ENCODE data around the gene ARHGEF37.
"Not testable (repeated sequence)": the region's sequence is repeated elsewhere in the genome, so short reads cannot be mapped to it uniquely, and the experiment has no call there.

ARHGEF37 gene

DNA sequence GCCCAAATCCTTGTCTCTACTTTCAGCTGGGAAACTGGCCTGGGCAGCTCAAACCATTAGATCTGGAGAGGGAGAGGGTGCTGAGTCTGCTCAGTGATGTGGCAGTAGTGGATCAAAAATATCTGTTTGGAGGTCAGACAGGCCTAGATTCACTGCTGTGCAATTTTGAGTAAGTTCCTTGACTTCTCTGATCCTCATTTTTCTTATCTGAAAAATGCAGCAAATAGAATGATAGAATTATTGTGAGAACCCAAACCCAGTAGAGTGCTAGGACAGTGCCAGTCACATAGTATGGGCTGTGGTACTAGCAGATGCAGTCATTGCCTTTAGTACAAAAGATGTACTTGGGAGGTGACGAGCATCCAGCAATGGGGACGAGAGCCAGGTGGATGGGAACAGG lies 50.2 kb downstream of the ARHGEF37 start:
- no peak for DNase-seq

DNA sequence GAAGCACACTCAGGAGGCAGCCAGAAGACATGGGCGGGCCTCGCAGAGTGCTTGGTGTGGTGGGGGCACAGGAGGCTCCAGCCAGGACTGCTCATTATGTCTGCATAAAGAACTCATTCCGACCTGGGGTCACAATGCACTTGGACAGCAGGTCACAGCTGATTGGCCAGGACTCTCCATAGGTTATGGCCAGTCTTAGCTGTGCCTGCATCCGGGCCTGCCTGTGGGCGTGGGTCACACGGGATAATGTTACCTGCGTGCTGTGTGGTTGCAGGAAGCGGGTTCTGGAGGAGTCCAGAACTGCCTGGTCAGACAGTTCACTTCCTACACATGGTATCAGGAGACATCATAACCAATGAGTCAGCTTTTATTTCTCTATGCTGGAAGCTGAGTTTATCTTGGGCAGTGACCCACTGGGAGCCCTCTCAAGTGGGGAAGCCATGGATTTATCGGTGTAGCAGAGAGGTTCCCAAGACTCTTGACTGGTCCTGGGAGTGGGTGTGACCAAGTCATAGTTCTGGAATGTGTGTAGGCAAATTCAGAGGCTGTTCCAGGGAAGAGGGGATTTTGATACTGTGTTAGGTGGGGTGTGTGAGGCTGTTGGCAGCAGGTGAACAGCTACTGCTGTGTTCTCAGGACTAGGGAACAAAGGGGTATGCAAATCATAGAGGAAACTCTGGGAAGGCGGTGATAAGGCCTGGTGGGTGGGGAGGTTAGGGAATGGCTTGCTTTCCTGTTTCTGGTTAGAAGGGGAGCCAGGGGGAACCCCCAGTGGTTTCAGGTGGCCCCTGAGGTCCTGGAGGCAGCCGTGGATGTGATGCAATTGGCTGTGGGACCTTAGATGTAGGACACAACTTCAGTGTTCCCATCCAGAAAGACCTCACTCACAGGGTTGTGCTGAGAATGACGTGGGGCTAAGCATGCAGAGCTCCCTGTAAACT lies 51.3 kb downstream of the ARHGEF37 start:
- DNase-seq: no peak

DNA sequence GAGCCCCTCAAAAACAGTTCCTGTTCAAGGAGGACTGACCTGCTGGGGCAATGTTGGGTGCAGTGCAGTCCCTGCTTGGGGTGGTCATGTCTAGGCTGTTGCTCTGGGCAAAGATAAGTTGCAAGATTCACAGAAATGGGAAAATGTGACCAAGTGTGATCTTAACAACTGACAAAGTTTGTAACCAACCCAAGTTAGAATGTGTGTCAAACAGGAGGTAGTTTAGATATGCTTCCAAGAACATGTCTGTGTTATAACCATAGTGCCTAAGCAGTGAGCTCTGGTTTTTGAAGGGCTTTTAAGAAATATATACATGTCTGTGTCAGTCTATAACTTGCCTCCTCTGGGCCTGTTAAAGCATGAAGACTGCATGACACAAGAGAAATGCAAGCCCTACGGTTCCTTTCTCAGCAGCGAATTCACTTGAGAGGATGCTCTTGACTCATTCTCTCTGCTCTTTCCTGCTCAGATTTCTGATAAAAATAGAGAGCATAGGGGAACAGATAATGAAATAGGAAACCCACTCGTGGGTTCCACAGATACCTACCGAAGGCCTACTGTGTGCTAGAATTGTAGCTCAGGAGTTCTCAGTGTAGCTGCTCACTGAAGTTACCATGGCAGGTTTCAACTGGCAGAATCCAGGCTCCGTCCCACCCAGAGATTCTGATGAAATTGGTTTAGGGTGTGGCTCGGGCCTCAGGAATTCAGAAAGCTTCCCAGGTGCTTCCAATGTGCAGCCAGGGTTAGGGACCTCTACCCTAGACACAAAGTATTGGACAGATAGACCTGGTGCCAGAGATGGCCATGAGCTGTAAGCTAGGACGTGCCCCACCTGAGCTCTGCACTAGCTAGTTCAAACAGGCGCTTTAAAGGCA lies 52.4 kb downstream of the ARHGEF37 start:
- no peak for DNase-seq

DNA sequence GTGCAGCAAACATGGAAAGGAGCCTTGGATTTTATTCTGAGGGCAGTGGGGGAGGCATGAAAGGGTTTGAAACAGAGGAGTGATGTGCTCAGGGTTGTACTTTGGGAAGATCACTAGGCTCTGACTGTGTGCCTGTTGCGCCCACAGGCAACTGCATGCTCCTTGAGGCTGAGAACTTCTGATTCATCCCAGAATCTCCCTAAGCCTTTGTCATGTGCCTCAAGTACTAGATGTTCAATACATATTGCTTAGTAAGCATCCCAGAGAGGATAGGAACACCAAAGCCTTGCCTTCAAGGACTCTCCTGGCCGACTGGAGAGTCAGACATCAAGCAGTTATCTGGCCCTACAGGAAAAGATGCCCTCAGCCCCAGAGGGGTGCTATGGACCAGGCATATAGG lies 54.1 kb downstream of the ARHGEF37 start:
- DNase-seq: no peak

DNA sequence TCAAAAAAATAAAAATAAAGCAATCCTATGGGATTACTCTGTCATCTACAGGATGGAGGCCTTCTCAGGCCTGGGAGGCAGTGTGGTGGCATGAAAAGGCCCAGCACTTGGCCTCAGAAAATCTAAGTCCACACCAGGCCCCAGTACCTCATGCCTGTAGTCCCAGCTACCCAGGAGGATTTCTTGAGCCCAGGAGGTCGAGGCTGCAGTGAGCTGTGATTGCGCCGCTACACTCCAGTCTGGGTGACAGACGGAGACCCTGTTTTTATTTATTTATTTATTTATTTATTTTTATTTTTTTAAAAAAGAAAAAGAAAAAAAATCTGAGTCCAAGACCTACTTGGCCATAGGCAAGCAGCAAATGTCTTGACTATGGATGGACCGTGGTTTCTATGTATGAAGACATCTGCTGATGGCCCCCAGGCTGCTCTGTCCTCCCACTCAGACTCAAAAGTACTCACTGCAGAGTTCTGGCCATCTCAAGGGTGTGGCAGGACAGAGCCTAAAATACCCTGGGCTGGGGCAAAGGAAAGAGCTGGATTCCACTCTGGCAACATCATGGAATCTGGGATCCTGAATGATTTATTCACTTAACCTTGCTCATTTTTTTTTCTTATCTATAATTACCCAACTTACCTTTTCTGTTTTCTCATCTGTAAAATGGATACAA lies 55.0 kb downstream of the ARHGEF37 start:
- DNase-seq: no peak

DNA sequence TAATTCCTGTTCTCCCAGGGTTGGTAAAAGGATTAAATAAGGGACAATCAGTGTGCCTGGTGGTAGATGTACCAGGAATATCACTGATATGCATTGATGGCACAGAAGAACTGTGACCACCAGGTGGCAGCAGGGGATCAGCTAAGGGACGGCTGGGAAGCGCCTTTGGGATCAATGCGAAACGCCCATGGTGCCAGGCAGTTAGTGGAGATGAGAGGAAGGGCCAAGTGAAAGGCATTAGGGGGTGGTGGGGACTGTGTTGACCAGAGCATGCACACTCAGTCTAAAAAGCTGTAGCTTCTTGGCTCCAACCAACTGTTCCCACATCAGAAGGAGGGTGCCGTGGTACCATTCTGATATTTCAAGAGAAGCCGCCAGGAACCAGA lies 55.6 kb downstream of the ARHGEF37 start:
- no peak for DNase-seq

DNA sequence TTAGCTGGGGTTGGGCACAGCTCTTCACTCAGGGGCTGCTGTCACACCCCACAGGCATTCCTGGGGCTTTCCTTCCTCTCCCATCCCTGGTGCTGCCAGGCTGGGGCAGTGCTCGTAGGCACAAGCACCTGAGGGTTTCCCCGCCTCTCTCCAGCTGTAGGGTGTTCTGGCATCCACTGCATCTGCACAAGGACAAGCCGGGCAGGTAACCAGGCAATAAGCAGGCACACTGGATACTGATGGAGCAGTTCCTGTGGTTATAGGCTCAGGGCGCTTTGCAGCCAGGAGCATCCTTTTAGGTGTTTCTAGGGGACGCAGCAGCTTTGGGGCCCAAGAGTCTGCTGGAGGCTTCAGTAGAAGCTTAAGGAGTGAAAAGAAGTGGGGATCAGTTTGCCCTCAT lies 56.8 kb downstream of the ARHGEF37 start:
- no peak for DNase-seq

DNA sequence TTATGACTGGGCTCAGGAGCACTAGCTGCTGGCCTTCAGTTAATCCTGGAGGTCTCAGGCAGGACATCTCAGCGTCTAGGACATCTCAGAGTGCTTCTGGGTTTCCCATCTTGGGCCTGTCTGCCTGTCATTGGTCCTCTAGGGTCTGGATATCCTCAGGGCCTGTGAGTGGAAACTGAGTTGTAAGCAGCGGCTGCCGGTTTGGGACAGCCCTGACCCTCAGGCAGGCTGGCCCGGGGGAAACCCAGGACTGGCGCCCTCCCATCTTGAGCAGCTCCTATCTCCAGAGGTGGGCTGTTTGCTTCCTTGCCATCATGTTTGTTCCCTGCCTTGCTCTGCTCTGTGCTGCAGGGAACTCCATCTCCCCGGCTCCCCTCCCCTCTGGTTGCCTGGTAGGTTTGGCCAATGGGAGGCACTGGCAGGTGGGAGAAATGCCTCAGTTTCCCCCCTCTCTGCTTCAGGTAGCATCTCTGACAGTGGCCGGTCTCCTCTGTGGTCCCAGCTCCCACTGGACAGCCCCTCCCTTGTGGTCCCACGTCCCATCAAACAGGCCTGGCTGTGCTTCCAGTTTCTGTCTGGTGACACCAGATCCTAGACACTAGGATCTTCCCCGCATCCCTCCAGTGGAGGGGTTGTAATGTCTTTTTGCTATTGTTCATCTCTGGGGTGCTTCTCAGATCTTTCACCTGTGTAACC lies 57.4 kb downstream of the ARHGEF37 start:
- no peak for DNase-seq

DNA sequence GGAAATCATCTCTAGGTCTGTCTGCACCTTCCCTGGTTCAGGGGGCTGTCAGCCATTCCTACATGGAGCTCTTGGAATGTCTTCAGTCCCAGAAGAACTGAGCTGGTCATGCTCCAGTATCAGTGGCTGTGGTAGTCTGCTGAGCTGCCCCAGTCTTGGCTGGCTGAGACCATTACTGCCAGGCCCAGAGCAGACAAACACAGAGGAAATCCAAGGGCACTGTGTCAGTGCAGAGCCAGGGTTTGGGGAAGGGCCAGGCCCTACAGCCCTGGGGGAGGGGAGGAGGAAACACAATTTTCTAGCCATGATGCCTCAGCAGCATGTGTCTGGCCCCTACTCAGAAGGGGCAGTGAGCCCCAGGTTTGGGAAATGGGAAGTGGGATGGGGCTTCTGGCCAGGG lies 58.4 kb downstream of the ARHGEF37 start:
- no peak for DNase-seq

DNA sequence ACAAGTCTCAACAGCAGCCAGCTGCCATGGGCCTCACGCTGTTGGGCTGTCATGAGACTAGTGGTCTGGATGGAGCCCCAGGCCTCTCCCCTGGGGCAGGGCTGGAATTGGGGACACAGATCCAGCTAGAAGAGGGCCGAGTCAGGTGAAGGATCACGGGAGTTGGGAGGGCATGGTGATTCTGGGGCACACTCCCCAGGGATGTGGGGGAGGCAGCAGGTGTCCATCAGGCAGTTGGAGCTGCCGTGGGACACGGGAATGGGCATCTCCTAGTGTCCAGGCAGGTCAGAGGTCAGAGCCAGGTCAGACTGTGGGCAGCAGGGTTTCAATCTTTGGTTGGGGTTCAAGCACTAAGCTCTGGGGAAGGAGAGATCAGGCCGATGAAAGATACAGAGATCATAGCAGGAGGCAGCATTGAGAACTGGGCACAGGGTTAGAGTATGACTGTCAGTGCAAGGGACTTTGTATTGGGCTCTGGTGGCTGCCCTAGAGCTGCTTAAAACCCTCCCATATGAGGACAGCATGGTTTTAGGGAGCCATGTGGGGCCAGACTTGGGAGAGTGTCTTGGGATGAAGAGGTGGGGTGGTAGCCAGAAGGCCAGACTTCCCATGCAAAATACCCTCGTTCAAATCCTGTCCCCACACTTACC lies 59.2 kb downstream of the ARHGEF37 start:
- DNase-seq: no peak

DNA sequence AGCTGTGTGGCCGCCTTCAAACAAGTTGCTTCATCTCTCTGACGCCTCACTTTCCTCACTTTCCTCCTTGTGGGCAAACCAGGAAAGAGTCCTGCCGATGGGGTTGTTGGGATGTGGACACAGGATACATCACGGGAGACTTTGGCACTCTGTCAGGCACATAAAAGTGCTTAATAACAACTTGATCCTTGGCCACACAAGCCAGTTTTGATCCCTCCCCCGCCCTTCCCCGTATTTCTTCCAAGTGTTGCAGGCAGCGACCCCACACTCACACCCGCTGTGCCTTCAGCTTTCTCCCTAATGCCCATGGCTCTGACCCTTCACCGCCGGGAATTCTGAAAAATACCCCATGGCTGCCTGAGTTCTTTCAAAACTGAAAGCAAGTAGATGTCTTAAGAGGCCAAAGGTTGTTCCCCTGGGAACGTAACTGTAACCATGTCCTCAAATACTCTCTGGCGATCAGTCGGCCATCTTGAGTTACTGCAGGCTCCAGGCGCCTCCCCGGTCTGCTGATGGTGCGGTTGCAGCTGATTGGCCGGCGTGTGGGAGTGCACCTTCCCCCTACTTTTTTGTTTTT lies 59.8 kb downstream of the ARHGEF37 start:
- DNase-seq: no peak

DNA sequence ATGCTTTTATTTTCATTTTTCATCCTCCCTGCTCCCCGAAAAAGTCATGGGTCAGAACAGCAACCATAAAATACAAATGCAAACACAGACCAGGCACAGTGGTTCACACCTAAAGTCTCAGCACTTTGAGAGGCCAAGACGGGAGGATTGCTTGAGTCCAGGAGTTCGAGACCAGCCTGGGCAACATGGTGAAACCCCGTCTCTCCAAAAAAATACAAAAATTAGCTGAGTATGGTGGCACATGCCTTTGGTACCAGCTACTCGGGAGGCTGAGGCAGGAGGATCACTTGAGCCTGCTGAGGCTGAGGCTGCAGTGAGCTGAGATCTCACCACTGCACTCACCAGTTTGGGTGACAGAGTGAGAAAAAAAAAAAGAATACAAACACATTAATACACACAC lies 60.3 kb downstream of the ARHGEF37 start:
- DNase-seq: no peak

DNA sequence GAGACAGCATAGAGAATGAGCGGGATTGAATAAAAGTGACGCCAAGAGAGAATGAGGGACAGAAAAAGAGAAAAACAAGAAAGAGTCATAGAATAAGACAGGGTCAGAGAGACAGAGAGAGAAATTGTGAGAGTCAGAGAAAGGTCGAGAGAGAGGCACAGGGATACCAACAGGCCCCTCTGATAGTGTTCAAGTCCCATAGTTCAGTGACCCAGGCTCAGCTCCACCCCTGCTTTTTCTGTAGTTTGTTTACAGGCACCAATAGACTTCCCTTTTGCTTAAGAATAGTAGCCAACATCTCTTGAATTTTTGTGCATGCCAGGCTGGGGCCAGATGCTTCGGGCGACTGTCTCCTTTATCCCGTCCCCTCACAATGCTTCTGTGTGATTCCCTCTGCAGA lies 62.5 kb downstream of the ARHGEF37 start:
- no peak for DNase-seq

DNA sequence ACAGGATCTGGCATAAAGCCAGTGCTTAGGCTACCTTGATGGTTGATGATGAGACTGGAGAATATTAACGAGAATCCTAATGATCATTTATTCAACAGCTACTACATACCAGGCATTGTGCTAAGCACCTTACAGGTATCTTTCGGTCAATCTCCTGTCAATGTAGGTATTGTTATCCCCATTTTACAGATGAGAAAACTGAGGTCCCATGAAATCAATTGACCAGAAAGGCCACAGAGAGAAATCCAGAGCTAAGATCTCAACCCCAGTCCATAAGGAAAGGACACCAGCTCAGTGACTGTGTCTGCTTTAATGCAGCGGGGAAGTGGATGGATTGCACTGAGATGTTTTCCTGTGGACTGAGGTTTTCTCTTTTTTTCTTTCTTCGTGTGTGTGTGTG lies 63.3 kb downstream of the ARHGEF37 start:
- DNase-seq: no peak

DNA sequence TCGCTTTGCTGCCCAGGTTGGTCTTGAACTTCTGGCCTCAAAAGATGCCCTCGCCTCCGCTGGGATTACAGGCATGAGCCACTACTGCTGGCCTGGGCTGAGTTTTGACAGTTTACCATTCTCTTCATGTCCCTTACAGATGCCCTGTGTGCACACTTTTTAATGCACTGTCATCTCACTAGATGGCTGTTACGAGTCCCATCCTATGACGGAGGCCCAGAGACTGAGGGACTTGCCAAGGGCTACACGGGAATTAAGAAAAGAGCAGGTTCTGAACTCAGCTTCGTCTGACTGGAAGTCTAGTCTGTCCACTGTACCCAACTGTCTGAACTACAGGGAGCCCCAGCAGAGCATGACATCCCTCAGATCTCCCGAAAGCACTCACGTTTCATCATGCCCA lies 63.9 kb downstream of the ARHGEF37 start:
- DNase-seq: no peak

DNA sequence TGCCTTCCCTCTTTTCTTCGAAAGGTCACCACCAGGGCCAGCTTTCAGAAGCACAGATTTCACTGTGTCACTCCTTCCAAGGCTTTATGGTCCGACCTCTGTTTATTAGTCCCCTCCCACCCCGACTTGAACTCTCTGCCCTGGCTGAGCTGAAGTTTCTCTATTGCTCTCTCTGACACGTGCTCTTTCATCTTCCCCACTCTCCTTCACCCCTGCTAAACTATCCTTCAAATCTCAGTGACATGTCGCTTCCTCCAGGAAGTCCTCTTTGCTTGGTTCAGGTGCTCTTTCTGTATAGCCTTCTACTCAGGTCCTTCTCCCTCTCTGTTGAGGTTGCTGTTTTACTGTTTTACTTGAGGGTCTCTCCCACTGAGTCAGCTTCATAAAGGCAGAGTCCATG lies 64.4 kb downstream of the ARHGEF37 start:
- no peak for DNase-seq

DNA sequence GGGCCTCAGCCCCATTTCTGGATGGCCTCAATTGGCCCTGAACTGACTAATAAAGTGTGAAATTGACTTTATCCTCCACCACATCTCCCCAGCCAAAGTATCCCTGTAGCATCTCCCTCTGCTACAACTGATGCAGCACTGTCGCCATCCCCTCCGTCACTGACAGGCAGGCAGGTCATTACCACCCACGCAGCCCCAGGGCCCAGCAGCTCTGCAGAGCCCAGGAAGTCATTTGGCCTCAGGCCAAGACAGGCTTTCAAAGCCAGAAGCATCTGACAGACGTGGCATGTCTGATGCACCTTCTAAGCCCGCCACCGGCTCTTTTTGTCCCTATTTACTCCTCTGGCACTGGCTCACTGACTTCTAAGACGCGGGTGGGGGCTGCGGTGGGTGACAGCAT lies 65.3 kb downstream of the ARHGEF37 start:
- DNase-seq: no peak

DNA sequence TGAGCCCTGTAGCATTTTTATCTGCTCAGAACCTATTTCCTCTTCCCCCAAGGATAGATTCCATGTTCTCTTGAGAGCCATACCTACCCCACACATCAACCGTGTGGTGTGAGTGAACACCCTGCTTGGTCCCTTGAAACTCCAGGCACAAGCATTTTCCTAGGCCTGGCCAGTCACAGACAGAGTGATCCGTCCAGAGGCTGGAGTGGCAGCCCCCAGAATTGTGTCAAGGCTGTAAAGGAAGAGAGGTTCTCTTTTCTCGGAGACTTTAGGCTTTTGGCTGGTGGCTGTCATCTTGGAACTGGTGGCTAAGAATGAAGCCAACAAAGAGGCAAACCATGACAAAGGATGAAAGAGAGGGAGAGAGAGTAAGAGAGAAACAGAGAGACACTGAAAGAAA lies 66.0 kb downstream of the ARHGEF37 start:
- no peak for DNase-seq

DNA sequence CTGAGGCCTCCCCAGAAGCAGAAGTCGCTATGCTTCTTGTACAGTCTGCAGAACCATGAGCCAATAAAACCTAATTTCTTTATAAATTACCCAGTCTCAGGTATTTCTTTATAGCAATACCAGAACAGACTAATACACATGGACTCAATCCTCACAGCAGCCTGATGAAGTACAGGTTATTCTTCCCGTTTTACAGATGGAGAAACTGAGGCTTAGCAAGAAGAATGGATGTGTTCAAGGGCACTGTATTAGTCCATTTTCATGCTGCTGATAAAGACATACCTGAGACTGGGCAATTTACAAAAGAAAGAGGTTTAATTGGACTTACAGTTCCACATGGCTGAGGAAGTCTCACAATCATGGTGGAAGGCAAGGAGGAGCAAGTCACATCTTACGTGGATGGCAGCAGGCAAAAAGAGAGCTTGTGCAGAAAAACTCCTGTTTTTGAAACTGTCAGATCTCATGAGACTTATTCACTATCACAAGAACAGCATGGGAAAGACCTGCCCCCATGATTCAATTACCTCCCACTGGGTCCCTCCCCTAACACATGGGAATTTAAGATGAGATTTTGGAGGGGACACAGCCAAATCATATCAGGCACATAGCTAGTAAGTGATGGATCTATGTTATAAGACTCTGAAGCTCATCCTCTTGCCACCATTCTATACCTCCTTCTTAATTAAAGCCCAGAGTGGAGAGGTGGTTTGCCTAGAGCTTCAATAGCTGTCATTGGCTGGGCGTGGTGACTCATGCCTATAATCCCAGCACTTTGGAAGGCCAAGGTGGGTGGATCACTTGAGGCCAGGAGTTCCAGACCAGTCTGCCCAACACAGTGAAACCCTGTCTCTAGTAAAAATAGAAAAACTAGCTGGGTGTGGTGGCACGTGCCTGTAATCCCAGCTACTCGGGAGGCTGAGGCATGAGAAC lies 67.4 kb downstream of the ARHGEF37 start:
- DNase-seq: not testable (repeated sequence)

DNA sequence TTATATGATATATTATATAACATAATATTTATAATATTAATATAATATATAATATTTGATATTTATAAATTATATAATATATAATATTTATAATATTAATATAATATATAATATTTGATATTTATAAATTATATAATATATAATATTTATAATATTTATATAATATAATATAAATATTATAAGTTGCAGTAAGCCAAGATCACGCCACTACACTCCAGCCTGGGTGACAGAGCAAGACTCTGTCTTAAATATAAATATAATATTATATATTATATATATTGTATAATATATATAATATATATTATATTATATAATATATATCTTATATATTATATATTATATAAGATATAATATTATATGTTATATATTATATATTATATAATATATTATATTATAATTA lies 68.4 kb downstream of the ARHGEF37 start:
- not testable (repeated sequence) for DNase-seq

DNA sequence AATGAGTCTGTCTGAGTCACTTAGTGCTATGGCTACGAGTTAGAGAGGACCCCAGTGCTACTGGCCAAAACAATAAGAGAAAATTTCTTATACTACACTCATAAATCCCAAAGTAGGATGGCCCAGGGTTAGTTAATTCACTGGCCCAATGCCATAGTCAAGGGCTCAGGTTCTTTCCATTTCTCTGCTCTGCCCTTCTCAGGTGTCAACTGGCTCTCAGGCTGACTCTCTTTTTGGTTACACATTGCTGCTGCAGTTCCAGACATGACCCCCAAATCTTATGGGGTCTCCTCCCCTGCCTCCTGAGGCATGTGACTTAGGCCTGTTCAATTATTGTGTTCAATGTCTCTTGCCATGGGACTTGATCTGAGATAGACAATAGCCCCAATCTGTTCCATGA lies 70.4 kb downstream of the ARHGEF37 start:
- no peak for DNase-seq
